ENCODE data around the gene ASCL1.

The ASCL1 gene

GRCh38 chr12:102977945-102978706 lies 20.7 kb downstream of the ASCL1 start:
- DNase-seq (ENCODE audit: low read depth, low spot score): no peak
- ChIA-PET POLR2A (no interaction called here), CTCF (no interaction called here)
- H3K4me3 ChIP-seq (ENCODE audit: low read depth, low read length): no peak overlapping the region
- no peak for TF ChIP-seq CTCF (IDR thresholded peaks at IDR 0.05; ENCODE audit: insufficient read depth, low read length, missing control alignments)

DNA sequence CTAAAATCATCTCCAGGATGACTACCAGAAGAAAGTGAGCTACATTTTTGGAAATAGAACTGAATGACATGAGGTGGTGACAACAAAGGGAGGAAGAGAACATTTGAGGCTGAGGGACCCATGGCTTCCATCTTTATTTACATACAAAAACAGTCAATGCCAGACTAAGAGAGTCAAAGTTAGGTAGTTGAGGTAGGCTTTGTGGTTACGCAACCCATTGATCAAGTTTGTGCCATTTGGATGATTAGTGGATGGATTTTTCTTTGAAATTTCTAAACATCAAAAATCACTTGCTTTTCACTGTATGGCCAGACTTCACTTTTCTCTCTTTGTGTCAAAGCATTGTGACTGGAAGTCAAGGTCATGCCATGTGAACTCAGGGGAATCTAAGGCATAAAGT lies 22.9 kb downstream of the ASCL1 start:
- no peak for DNase-seq (ENCODE audit: low read depth, low spot score)
- H3K4me3 ChIP-seq (ENCODE audit: low read depth, low read length): no peak overlapping the region
- ChIA-PET POLR2A (no interaction called here), CTCF (no interaction called here)
- TF ChIP-seq CTCF (IDR thresholded peaks at IDR 0.05; ENCODE audit: insufficient read depth, low read length, missing control alignments): no peak

- CTCF ChIA-PET: no interaction called here
- POLR2A ChIA-PET: no interaction called here
- H3K4me3 ChIP-seq (ENCODE audit: low read depth, low read length): no peak overlapping the region
- no peak for DNase-seq (ENCODE audit: low read depth, low spot score)
- no peak for TF ChIP-seq CTCF (IDR thresholded peaks at IDR 0.05; ENCODE audit: insufficient read depth, low read length, missing control alignments)
Observed at GRCh38 chr12:102990419-102990818, 32.9 kb downstream of the ASCL1 start.

GRCh38 chr12:102992297-102992696 lies 34.8 kb downstream of the ASCL1 start:
- no peak for DNase-seq (ENCODE audit: low read depth, low spot score)
- H3K4me3 ChIP-seq (ENCODE audit: low read depth, low read length): no peak overlapping the region
- POLR2A ChIA-PET: no interaction called here
- CTCF ChIA-PET: no interaction called here
- no peak for TF ChIP-seq CTCF (IDR thresholded peaks at IDR 0.05; ENCODE audit: insufficient read depth, low read length, missing control alignments)

GRCh38 chr12:102992720-102993119 lies 35.2 kb downstream of the ASCL1 start:
- no peak for DNase-seq (ENCODE audit: low read depth, low spot score)
- POLR2A ChIA-PET: no interaction called here
- no peak for TF ChIP-seq CTCF (IDR thresholded peaks at IDR 0.05; ENCODE audit: insufficient read depth, low read length, missing control alignments)

GRCh38 chr12:102993537-102993936 lies 36.1 kb downstream of the ASCL1 start:
- no peak for DNase-seq (ENCODE audit: low read depth, low spot score)
- TF ChIP-seq CTCF (IDR thresholded peaks at IDR 0.05; ENCODE audit: insufficient read depth, low read length, missing control alignments): no peak
- H3K4me3 ChIP-seq (ENCODE audit: low read depth, low read length): no peak overlapping the region
- ChIA-PET CTCF (no interaction called here), POLR2A (no interaction called here)

More at GRCh38 chr12:102992720-102993119, 35.2 kb downstream of the ASCL1 start:
- H3K4me3 ChIP-seq (ENCODE audit: low read depth, low read length): no peak overlapping the region
- CTCF ChIA-PET: no interaction called here

Measured in AG04449 (cell line).